ENCODE results near the gene PLA2G2A.
"Not testable (repeated sequence)": the region's sequence is repeated elsewhere in the genome, so short reads cannot be mapped to it uniquely, and the experiment has no call there.

The PLA2G2A gene

GRCh38 chr1:19979494-19979977 lies at the start of gene PLA2G2A:
PLA2G2A (minus strand) TSS chr1:19979618; CDS start chr1:19978773, 845 bp downstream.
- no peak for DNase-seq (ENCODE audit: low read depth, low spot score)

GRCh38 chr1:20028726-20029125 lies 49.3 kb upstream of the PLA2G2A start:
- DNase-seq (ENCODE audit: low read depth, low spot score), result no peak

GRCh38 chr1:20028125-20028524 lies 48.7 kb upstream of the PLA2G2A start:
- no peak for DNase-seq (ENCODE audit: low read depth, low spot score)

GRCh38 chr1:20017741-20018140 lies 38.3 kb upstream of the PLA2G2A start:
- DNase-seq (ENCODE audit: low read depth, low spot score), result no peak

- DNase-seq (ENCODE audit: low read depth, low spot score), result no peak
These were observed 34.7 kb upstream of the PLA2G2A start for GRCh38 chr1:20014153-20014552.

GRCh38 chr1:20010016-20010415 lies 30.6 kb upstream of the PLA2G2A start:
- DNase-seq (ENCODE audit: low read depth, low spot score), result no peak

GRCh38 chr1:20009212-20009611 lies 29.8 kb upstream of the PLA2G2A start:
- DNase-seq (ENCODE audit: low read depth, low spot score), result no peak

GRCh38 chr1:20008391-20008841 lies 29.0 kb upstream of the PLA2G2A start:
- DNase-seq (ENCODE audit: low read depth, low spot score), result peak; percentile 6

GRCh38 chr1:19998823-19999222 lies 19.4 kb upstream of the PLA2G2A start:
- not testable (repeated sequence) for DNase-seq (ENCODE audit: low read depth, low spot score)

GRCh38 chr1:19990689-19991088 lies 11.3 kb upstream of the PLA2G2A start:
- DNase-seq (ENCODE audit: low read depth, low spot score), result no peak

GRCh38 chr1:19990182-19990582 lies 10.8 kb upstream of the PLA2G2A start:
- not testable (repeated sequence) for DNase-seq (ENCODE audit: low read depth, low spot score)

GRCh38 chr1:19988267-19989006 lies 9.0 kb upstream of the PLA2G2A start:
- no peak for DNase-seq (ENCODE audit: low read depth, low spot score)

GRCh38 chr1:19987719-19988118 lies 8.3 kb upstream of the PLA2G2A start:
- no peak for DNase-seq (ENCODE audit: low read depth, low spot score)

GRCh38 chr1:19984409-19985016 lies 5.1 kb upstream of the PLA2G2A start:
- DNase-seq (ENCODE audit: low read depth, low spot score), result not testable (repeated sequence)

GRCh38 chr1:19981507-19982312 lies 2.3 kb upstream of the PLA2G2A start:
- no peak for DNase-seq (ENCODE audit: low read depth, low spot score)

GRCh38 chr1:19981170-19981506 lies 1.7 kb upstream of the PLA2G2A start:
- DNase-seq (ENCODE audit: low read depth, low spot score), result no peak

- no peak for DNase-seq (ENCODE audit: low read depth, low spot score)
These were observed 896 bp upstream of the PLA2G2A start for GRCh38 chr1:19980314-19980713.

- DNase-seq (ENCODE audit: low read depth, low spot score), result no peak
These were observed 1.3 kb downstream of the PLA2G2A start for GRCh38 chr1:19978143-19978542.

- no peak for DNase-seq (ENCODE audit: low read depth, low spot score)
These were observed 3.0 kb downstream of the PLA2G2A start for GRCh38 chr1:19976317-19977003.

GRCh38 chr1:19975423-19976193 lies 3.8 kb downstream of the PLA2G2A start:
- no peak for DNase-seq (ENCODE audit: low read depth, low spot score)

- DNase-seq (ENCODE audit: low read depth, low spot score), result peak; percentile 74
These were observed 4.5 kb downstream of the PLA2G2A start for GRCh38 chr1:19974822-19975416.

Measured in astrocyte of the hippocampus (primary cell).